HG02678 (cell line): ENCODE data around the gene ZNF674.
"Not testable (repeated sequence)": the region's sequence is repeated elsewhere in the genome, so short reads cannot be mapped to it uniquely, and the experiment has no call there.

Source experiments
- ATAC-seq: cut with Tn5 transposase; IDR thresholded peaks from one replicate; pipeline ENCODE4 v1.9.1; 2021; ENCODE audit warnings: mild to moderate bottlenecking, moderate library complexity; ENCODE audit not compliant: unreplicated experiment

ZNF674 gene

DNA sequence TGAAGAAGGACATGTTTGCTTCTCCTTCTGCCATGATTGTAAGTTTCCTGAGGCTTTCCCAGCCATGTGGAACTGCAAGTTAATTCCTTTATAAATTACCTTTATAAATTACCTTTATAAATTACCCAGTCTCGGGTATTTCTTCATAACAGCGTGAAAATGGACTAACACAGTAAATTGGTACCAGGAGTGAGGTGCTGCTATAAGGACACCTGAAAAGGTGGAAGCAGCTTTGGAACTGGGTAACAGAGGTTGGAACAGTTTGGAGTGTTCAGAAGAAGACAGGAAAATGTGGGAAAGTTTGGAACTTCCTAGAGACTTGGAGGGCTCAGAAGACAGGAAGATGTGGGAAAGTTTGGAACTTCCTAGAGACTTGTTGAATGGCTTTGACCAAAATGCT is 66.6 kb downstream of the ZNF674 start:
- not testable (repeated sequence) for ATAC-seq

DNA sequence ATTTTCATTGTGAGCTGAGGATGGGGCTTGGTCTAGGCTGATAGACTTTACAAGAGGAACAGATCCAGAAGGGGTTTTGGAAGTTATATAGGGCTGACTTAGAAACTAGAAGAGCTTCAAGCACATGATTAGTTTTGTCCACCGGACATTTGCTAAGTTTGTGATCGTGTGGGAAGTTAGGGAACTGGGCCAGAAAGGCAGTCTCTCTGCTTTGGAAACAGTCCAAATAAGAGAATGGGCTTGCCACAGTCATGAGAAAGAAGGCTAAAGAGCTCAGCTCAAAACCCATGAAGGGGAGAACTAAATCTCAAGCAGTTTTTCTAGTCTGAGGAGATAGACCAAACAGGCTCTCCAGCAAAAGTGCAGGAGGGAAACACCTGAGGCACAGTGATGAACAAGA is 67.8 kb downstream of the ZNF674 start:
- no peak for ATAC-seq

DNA sequence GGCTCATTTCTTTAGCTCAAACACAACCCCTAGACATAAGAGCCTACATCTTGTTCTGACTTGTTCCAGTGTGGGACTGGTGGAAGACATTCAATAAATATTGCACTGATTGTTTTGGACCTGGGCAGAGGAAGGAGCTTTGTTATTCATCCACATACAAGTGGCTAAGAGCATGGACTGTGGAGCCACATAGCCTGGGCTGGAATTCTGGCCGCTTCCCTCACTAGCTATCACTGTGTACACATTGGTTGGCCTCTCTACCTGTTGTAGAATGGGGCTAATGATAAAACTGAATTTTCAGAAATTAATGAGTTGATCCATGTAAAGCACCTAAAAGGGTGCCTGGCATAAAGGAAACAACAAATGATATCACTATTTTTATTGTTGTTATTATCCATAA is 80.0 kb downstream of the ZNF674 start:
- no peak for ATAC-seq

DNA sequence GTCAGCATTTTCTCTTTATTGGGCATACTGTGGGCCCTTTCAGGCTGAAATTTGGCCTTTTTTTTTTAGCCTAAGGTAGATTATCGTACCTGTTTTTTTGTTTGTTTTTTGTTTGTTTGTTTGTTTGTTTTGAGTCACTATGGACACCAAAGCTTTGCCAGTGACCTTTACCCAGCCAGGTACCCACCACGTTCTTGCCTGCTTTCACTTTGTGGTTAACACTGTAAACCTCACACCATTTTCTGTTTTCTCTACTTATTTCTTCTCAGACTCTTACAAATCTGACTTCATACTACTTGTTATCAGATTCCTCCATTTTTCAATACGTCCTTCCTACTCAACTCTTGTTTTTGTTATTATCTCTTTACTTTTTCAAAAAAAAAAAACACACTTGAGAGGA is 81.5 kb downstream of the ZNF674 start:
- ATAC-seq = no peak

DNA sequence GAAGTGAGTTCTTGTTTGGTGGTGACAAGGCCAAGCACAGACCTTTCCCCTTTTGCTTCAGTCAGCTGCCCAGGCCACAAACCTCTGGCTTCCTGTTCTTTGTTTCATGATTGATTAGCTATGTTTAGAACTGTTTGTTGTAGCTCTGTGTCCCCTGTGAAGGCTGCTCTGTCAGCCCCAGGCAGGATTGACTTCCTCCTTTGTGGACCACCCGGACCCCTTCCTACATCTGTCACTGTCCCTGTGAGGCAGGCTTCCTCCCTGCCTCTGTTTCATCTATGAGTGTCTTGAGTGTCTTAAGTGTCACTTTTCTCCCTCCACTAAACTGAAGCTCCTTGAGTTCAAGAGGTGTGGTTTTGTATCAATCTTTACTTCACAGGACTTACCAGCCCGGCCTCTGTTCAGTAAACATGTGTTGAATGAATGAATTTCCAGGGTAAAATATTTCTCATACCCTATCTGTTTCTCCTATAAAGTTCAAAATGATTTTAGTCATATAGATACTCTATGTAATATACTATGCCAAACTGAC is 83.5 kb downstream of the ZNF674 start:
- ATAC-seq = peak; percentile 97

DNA sequence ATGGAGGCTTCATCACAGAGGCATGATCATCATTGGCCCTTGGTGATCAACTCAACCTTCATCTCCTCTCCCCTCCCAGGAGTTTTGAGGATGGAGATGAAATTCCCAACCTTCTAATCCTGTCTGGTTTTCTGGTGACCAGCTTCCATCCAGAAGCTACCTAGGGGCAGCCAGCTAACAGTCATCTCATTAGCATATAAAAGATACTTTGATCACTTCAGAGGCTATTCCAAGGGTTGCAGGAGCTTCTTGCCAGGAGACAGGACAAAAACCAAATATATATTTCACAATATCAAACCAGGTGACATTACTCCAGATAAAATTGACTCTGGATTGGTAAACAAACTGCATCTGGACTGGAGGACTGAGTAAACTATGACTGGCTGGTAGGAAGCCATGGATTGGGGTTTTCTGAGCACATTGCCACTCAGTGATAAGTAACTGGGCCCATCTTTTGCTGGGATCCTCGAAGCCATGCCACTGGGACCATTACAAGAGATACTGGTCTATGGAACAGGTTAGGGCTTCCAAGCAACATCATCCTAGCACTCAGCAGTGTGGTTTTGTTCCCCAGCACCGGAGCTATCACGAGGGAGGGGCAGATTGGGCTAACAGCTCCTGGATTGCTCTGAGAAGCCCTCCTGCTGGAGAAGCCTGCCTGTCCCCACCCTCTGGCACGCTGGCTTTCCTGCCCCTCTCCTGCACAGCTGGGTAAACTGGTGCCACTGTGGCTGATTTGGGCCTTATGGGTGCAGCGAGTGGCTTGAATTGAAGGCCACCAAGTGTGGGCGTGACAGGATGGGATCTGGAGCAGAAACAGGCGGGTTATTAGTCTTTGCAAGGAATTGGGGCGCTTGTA is 84.2 kb downstream of the ZNF674 start:
- ATAC-seq = peak; percentile 28

DNA sequence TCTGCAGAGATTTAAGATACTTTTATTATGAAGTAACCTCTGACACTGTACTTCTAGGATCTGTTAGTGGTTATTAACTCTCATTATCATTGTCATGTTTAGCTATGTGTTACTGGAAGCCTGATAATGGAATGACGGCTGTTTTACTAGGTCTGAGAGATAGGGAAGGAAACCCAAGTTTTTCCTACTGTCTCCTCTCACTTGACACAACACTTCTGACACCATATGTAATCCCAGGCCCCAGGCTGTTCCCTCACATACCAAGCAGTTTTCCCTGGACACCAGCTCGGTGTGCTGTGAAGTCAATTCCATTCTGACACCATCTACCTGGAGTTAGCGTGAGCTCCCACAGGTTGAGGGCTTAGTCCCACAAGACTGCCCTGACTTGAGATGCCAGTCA is 85.6 kb downstream of the ZNF674 start:
- no peak for ATAC-seq

DNA sequence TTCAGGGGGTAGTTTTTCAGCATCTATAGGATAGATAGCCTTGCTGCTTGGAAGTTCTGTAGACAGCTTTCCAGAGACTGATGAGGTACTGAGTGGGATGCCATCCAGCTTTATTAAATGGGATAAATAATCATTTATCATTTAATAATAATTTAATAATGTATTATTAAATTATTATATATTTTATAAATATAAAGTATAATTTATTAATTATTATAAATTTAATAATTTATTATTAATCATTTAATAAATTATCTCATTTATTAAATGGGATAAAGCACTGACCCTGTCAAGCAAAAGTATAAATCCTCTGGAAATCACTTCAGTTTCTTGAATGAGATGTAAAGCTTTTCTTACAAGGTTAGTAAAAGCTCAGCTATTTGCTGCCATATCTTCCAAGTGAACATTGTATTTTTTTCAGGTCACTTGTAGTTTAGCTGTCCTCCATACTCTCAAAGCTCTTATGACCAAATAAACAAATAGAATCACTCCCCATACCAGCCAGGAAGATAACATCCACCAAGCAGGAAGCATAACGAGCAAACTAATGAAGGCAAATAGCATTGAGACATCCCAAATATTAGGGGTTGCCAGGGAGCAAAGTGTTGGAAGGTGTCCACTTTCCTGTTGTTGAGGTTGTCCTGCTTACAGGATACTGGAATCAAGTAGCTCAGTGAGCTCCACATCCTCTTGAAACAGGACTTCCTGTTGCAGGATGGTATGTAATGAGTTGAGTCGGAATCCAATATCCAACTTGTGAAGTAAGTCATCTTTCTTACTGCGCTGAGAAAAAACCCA is 88.9 kb downstream of the ZNF674 start:
- no peak for ATAC-seq
